H9 (cell line): ENCODE results near the gene ABCD3. TPM values are rescaled to one million over a fixed set of nuclear protein-coding genes. Genes with fewer than 3 reads are reported as not detected.

Experiments used
- DNase-seq: peaks from one replicate; pipeline ENCODE4 v3.0.0-alpha.2; 2017
- H2AFZ ChIP-seq: one replicate; pipeline ENCODE4 v1.6.1; 2013; ENCODE audit warnings: mild to moderate bottlenecking, low read length, control low read depth, moderate library complexity
- H2AK5ac ChIP-seq: 2 replicates; pipeline ENCODE4 v1.6.1; 2013; ENCODE audit warnings: low read length, control low read depth, mixed read lengths; ENCODE audit not compliant: insufficient read length
- H2BK120ac ChIP-seq: one replicate; pipeline ENCODE4 v1.6.1; 2013; ENCODE audit warnings: low read depth, mild to moderate bottlenecking, low read length, control low read depth, inconsistent platforms; ENCODE audit not compliant: poor library complexity, severe bottlenecking
- H2BK12ac ChIP-seq: 2 replicates; pipeline ENCODE4 v1.6.1; 2013; ENCODE audit warnings: low read length, control low read depth, mixed read lengths, low read depth; ENCODE audit not compliant: insufficient read length
- H2BK15ac ChIP-seq: 2 replicates; pipeline ENCODE4 v1.6.1; 2013; ENCODE audit warnings: low read depth, low read length, control low read depth
- H2BK20ac ChIP-seq: one replicate; pipeline ENCODE4 v1.6.1; 2013; ENCODE audit warnings: low read depth, mild to moderate bottlenecking, low read length, control low read depth, inconsistent platforms; ENCODE audit not compliant: poor library complexity, severe bottlenecking
- H2BK5ac ChIP-seq: 2 replicates; pipeline ENCODE4 v1.6.1; 2013; ENCODE audit warnings: low read length, control low read depth, mixed read lengths; ENCODE audit not compliant: insufficient read length
- H3K14ac ChIP-seq: 2 replicates; pipeline ENCODE4 v1.6.1; 2013; ENCODE audit warnings: low read length, control low read depth; ENCODE audit not compliant: insufficient read depth
- H3K18ac ChIP-seq: 2 replicates; pipeline ENCODE4 v1.6.1; 2013; ENCODE audit warnings: low read depth, mild to moderate bottlenecking, mixed read lengths, low read length, control low read depth; ENCODE audit not compliant: insufficient read length
- H3K23ac ChIP-seq: 2 replicates; pipeline ENCODE4 v1.6.1; 2013; ENCODE audit warnings: low read length, control low read depth, mixed read lengths, low read depth; ENCODE audit not compliant: insufficient read length
- H3K23me2 ChIP-seq: 2 replicates; pipeline ENCODE4 v1.6.1; 2013; ENCODE audit warnings: low read depth, mild to moderate bottlenecking, mixed read lengths, low read length, control low read depth; ENCODE audit not compliant: insufficient read length, poor library complexity, severe bottlenecking
- H3K27ac ChIP-seq: 2 replicates; pipeline ENCODE4 v1.5.1; 2013; ENCODE audit warnings: low read length, control low read depth, mixed read lengths, low read depth; ENCODE audit not compliant: insufficient read length
- H3K27me3 ChIP-seq: 2 replicates; pipeline ENCODE4 v1.6.1; 2013; ENCODE audit warnings: low read length, control low read depth, inconsistent platforms; ENCODE audit not compliant: insufficient read depth
- H3K4ac ChIP-seq: 2 replicates; pipeline ENCODE4 v1.6.1; 2013; ENCODE audit warnings: low read depth, mild to moderate bottlenecking, control low read depth, inconsistent platforms, low read length, moderate library complexity
- H3K4me1 ChIP-seq: 2 replicates; pipeline ENCODE4 v1.6.1; 2013; ENCODE audit warnings: low read length, control low read depth, inconsistent platforms; ENCODE audit not compliant: insufficient read depth
- H3K4me2 ChIP-seq: 2 replicates; pipeline ENCODE4 v1.6.1; 2013; ENCODE audit warnings: low read length, control low read depth, mixed read lengths; ENCODE audit not compliant: insufficient read length, insufficient read depth
- H3K56ac ChIP-seq: 2 replicates; pipeline ENCODE4 v1.6.1; 2013; ENCODE audit warnings: low read depth, mild to moderate bottlenecking, mixed read lengths, low read length, control low read depth; ENCODE audit not compliant: insufficient read length
- H3K79me1 ChIP-seq: 2 replicates; pipeline ENCODE4 v1.6.1; 2013; ENCODE audit warnings: low read depth, mild to moderate bottlenecking, moderate library complexity, low read length, control low read depth, inconsistent platforms; ENCODE audit not compliant: insufficient read depth, poor library complexity, severe bottlenecking
- H3K79me2 ChIP-seq: 2 replicates; pipeline ENCODE4 v1.6.1; 2013; ENCODE audit warnings: low read length, control low read depth, inconsistent platforms; ENCODE audit not compliant: insufficient read depth
- H3K9ac ChIP-seq: 2 replicates; pipeline ENCODE4 v1.6.1; 2013; ENCODE audit warnings: low read length, control low read depth, mixed read lengths; ENCODE audit not compliant: insufficient read length; ENCODE audit errors: extremely low read depth
- H3K9me3 ChIP-seq: one replicate; pipeline ENCODE4 v1.6.1; 2013; ENCODE audit warnings: low read depth, low read length, inconsistent platforms; ENCODE audit not compliant: control insufficient read depth
- H3T11ph ChIP-seq: one replicate; pipeline ENCODE4 v1.6.1; 2013; ENCODE audit warnings: mild to moderate bottlenecking, low read length, control low read depth, inconsistent platforms
- H4K20me1 ChIP-seq: one replicate; pipeline ENCODE4 v1.6.1; 2013; ENCODE audit not compliant: control insufficient read depth, insufficient read length, insufficient read depth
- H4K5ac ChIP-seq: 2 replicates; pipeline ENCODE4 v1.6.1; 2013; ENCODE audit warnings: low read depth, mild to moderate bottlenecking, mixed read lengths, low read length, control low read depth; ENCODE audit not compliant: insufficient read length
- H4K8ac ChIP-seq: replicated peaks from 2 replicates; pipeline ENCODE4 v1.6.1; 2013; ENCODE audit warnings: low read length, control low read depth, mixed read lengths, low read depth; ENCODE audit not compliant: insufficient read length
- H4K91ac ChIP-seq: 2 replicates; pipeline ENCODE4 v1.6.1; 2013; ENCODE audit warnings: low read depth, mild to moderate bottlenecking, moderate library complexity, mixed read lengths, low read length, control low read depth; ENCODE audit not compliant: insufficient read length
- H3K27ac Mint-ChIP-seq, 3 experiments: 2 replicates in 2 of 3; 3 replicates in 1 of 3; pipeline ENCODE4 v1.8.0; 2020 to 2021; ENCODE audit warnings: mixed read lengths in 3 of 3, mild to moderate bottlenecking in 1 of 3, moderate library complexity in 1 of 3
- H3K27me3 Mint-ChIP-seq: 2 replicates; pipeline ENCODE4 v1.8.0; 2021; ENCODE audit warnings: low read depth, mild to moderate bottlenecking, moderate library complexity, mixed read lengths
- H3K36me3 Mint-ChIP-seq, 3 experiments: 2 replicates in 2 of 3; 3 replicates in 1 of 3; pipeline ENCODE4 v1.8.0; 2020 to 2021; ENCODE audit warnings: low read depth in 3 of 3, mixed read lengths in 3 of 3; ENCODE audit not compliant: insufficient read depth in 1 of 3
- H3K4me1 Mint-ChIP-seq, 2 experiments: 2 replicates each; pipeline ENCODE4 v1.8.0; 2020; ENCODE audit warnings: mixed read lengths in 2 of 2
- H3K4me3 Mint-ChIP-seq, 2 experiments: 2 replicates in 1 of 2; 3 replicates in 1 of 2; pipeline ENCODE4 v1.8.0; 2020 to 2021; ENCODE audit warnings: mild to moderate bottlenecking in 2 of 2, mixed read lengths in 2 of 2, moderate library complexity in 1 of 2
- H3K9me3 Mint-ChIP-seq, 2 experiments: 2 replicates in 1 of 2; 3 replicates in 1 of 2; pipeline ENCODE4 v1.8.0; 2020; ENCODE audit warnings: mild to moderate bottlenecking in 2 of 2, mixed read lengths in 2 of 2, moderate library complexity in 1 of 2
- CTCF ChIP-seq: fragments of 200-600 bp; sonication (generic); conservative IDR thresholded peaks from 3 replicates; pipeline ENCODE4 v1.8.0; 2021; ENCODE audit warnings: antibody characterized with exemption, mild to moderate bottlenecking
- WGBS: extraction: QIAGEN DNeasy Blood & Tissue Kit; methylation state at CpG from one replicate; pipeline ENCODE4 v1.1.7; 2013; ENCODE audit warnings: missing lambda C conversion rate, low lambda C conversion rate, mixed read lengths; ENCODE audit not compliant: insufficient read length; ENCODE audit errors: extremely low coverage; 5-methylcytosine and 5-hydroxymethylcytosine counted together
- total RNA-seq: library from RNA; stranded (reverse); gene quantifications from 2 replicates; pipeline ENCODE4 v1.2.1, GENCODE V29; 2021

ABCD3 gene
- total RNA-seq, 1 experiment from 2014 or later = 32.0 TPM

GRCh38 chr1:94553931-94554330 lies 135.7 kb downstream of the ABCD3 start:
- Histone ChIP-seq H2AK5ac (no peak overlapping the region), H4K91ac (no peak overlapping the region), H3K79me1 (no peaks in the 10 kb centered on the region), H3K9me3 (no peaks in the 10 kb centered on the region), H2BK15ac (no peak overlapping the region), H3K27ac (no peak overlapping the region), H4K8ac (no peak overlapping the region), H3K14ac (no peak overlapping the region), H3K4me1 (peaks cover 16% of the 10 kb centered on the region; the same call in 1 of the 2 replicates), H3K56ac (no peak overlapping the region), H3K18ac (no peak overlapping the region), H2BK120ac (no peak overlapping the region), H2BK5ac (no peak overlapping the region), H2BK12ac (no peak overlapping the region), H3K9ac (no peak overlapping the region), H3T11ph (no peak overlapping the region), H3K4me2 (no peak overlapping the region), H2BK20ac (no peak overlapping the region), H3K27me3 (no peaks in the 10 kb centered on the region), H3K79me2 (no peaks in the 10 kb centered on the region), H3K23ac (no peak overlapping the region), H2AFZ (no peak overlapping the region), H4K5ac (no peak overlapping the region), H4K20me1 (no peaks in the 10 kb centered on the region), H3K4ac (no peak overlapping the region), H3K23me2 (no peaks in the 10 kb centered on the region)
- Mint-ChIP-seq H3K4me3 (no peak overlapping the region), H3K27ac (no peak overlapping the region; a peak in 1 of 7 replicates), H3K4me1 (peaks cover 49 to 52% of the 10 kb centered on the region in 2 experiments), H3K9me3 (peaks cover 0 to 3% of the 10 kb centered on the region in 2 experiments; a peak in 2 of 5 replicates), H3K36me3 (peaks cover 0 to 3% (median 0%) of the 10 kb centered on the region in 3 experiments; a peak in 1 of 7 replicates), H3K27me3 (no peaks in the 10 kb centered on the region)
- no CpG with 5 or more reads among the region's 4 CpGs for WGBS
- no peak for TF ChIP-seq CTCF
- no peak for DNase-seq
